Endodermal cell (in vitro differentiated cells): ENCODE measurements around the gene GRIPAP1. TPM values are rescaled to one million over a fixed set of nuclear protein-coding genes. Genes with fewer than 3 reads are reported as not detected.
A peak's percentile ranks its signal among the peaks of the same experiment; 100 is the strongest.

Source experiments
- DNase-seq: peaks from one replicate; pipeline ENCODE4 v3.0.0-alpha.2; 2017
- H3K27ac ChIP-seq: 2 replicates; pipeline ENCODE4 v1.5.1; 2013; ENCODE audit warnings: mild to moderate bottlenecking, low read depth, low read length, moderate library complexity
- H3K27me3 ChIP-seq: 2 replicates; pipeline ENCODE4 v1.6.1; 2013; ENCODE audit warnings: mild to moderate bottlenecking, low read length, moderate library complexity; ENCODE audit not compliant: insufficient read depth, control insufficient read depth, poor library complexity, severe bottlenecking
- H3K36me3 ChIP-seq: 2 replicates; pipeline ENCODE4 v1.7.0; 2013; ENCODE audit warnings: mild to moderate bottlenecking, low read length, moderate library complexity; ENCODE audit not compliant: control insufficient read depth, insufficient read depth
- H3K4me1 ChIP-seq: one replicate; pipeline ENCODE4 v1.7.0; 2013; ENCODE audit warnings: low read length; ENCODE audit not compliant: control insufficient read depth, insufficient read depth
- H3K4me3 ChIP-seq: 2 replicates; pipeline ENCODE4 v1.5.1; 2013; ENCODE audit warnings: mild to moderate bottlenecking, low read length, moderate library complexity
- H3K9ac ChIP-seq: 2 replicates; pipeline ENCODE4 v1.6.1; 2013; ENCODE audit warnings: mild to moderate bottlenecking, low read length, moderate library complexity; ENCODE audit not compliant: poor library complexity, severe bottlenecking; ENCODE audit errors: extremely low read depth
- H3K9me3 ChIP-seq: 2 replicates; pipeline ENCODE4 v1.6.1; 2013; ENCODE audit warnings: mild to moderate bottlenecking, low read length, moderate library complexity; ENCODE audit not compliant: control insufficient read depth
- H3K27ac Mint-ChIP-seq: 2 replicates; pipeline ENCODE4 v1.8.0; 2020; ENCODE audit warnings: mixed read lengths
- H3K27me3 Mint-ChIP-seq: 2 replicates; pipeline ENCODE4 v1.8.0; 2021; ENCODE audit warnings: mild to moderate bottlenecking, mixed read lengths; ENCODE audit not compliant: insufficient read depth
- H3K36me3 Mint-ChIP-seq: 2 replicates; pipeline ENCODE4 v1.8.0; 2020; ENCODE audit warnings: low read depth, mixed read lengths
- H3K4me1 Mint-ChIP-seq: 2 replicates; pipeline ENCODE4 v1.8.0; 2020; ENCODE audit warnings: mixed read lengths
- H3K4me3 Mint-ChIP-seq: 2 replicates; pipeline ENCODE4 v1.8.0; 2020; ENCODE audit warnings: mild to moderate bottlenecking, moderate library complexity, mixed read lengths
- H3K9me3 Mint-ChIP-seq: 2 replicates; pipeline ENCODE4 v1.8.0; 2020; ENCODE audit warnings: mild to moderate bottlenecking, mixed read lengths
- WGBS, 2 experiments: methylation state at CpG; one replicate each; pipeline versions ENCODE4 v1.1.5 to v1.1.7; 2013; ENCODE audit warnings: missing lambda C conversion rate in 2 of 2, mixed read lengths in 1 of 2; ENCODE audit not compliant: insufficient coverage in 1 of 2, insufficient read length in 1 of 2; 5-methylcytosine and 5-hydroxymethylcytosine counted together
- long read RNA-seq, 4 experiments: library from polyadenylated mRNA in 2 of 4; library from RNA in 1 of 4; library from capped mRNA in 1 of 4; stranded (forward) in 3 of 4; unstranded in 1 of 4; transcript quantifications; one replicate each; pipeline ENCODE4 v2.0.0, GENCODE V29; 2020 to 2021; ENCODE audit warnings: inconsistent platforms in 1 of 4
- polyA plus RNA-seq, 2 experiments: library from polyadenylated mRNA; stranded (reverse); fragments of 50-300 nt; gene quantifications; one replicate each; pipeline ENCODE4 v1.2.3, GENCODE V29; 2013
- total RNA-seq, 2 donors: library from RNA; stranded (reverse); fragmentation: NEBNext Ultra II Directional in 1 of 2; extraction: Animal tissue kit (Norgen Biotek cat#: 25700) in 1 of 2; gene quantifications; 2 replicates in 1 of 2; 3 replicates in 1 of 2; pipeline ENCODE4 v1.2.1, GENCODE V29; 2021
- TF ChIP-seq, protein P1 (sequence below): fragments of 200-600 bp; sonication (generic); conservative IDR thresholded peaks from 2 replicates; pipeline ENCODE4 v1.5.0; 2021; ENCODE audit warnings: antibody characterized with exemption, mild to moderate bottlenecking

GRIPAP1 gene, protein sequence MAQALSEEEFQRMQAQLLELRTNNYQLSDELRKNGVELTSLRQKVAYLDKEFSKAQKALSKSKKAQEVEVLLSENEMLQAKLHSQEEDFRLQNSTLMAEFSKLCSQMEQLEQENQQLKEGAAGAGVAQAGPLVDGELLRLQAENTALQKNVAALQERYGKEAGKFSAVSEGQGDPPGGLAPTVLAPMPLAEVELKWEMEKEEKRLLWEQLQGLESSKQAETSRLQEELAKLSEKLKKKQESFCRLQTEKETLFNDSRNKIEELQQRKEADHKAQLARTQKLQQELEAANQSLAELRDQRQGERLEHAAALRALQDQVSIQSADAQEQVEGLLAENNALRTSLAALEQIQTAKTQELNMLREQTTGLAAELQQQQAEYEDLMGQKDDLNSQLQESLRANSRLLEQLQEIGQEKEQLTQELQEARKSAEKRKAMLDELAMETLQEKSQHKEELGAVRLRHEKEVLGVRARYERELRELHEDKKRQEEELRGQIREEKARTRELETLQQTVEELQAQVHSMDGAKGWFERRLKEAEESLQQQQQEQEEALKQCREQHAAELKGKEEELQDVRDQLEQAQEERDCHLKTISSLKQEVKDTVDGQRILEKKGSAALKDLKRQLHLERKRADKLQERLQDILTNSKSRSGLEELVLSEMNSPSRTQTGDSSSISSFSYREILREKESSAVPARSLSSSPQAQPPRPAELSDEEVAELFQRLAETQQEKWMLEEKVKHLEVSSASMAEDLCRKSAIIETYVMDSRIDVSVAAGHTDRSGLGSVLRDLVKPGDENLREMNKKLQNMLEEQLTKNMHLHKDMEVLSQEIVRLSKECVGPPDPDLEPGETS
- total RNA-seq, result 10 to 100 TPM; 55.9 to 63.1 TPM
- polyA plus RNA-seq (2013, experiment 1 of 2), result 45.8 TPM
- 44.2 TPM for polyA plus RNA-seq (2013, experiment 2 of 2)
- long read RNA-seq, experiment 1, partial matches to known transcripts, result 4 of 8 reads
- long read RNA-seq, experiment 1, other reads (novel, unspliced or antisense), result 4 of 8 reads
- long read RNA-seq, experiment 2, transcript GRIPAP1-201 (26 exons, 3,031 nt), result major isoform, 54 of 105 reads
- long read RNA-seq, experiment 2, partial matches to known transcripts, result 16 of 105 reads
- long read RNA-seq, experiment 2, other reads (novel, unspliced or antisense), result 34 of 105 reads
- long read RNA-seq, experiment 3, transcript GRIPAP1-201 (26 exons, 3,031 nt), result major isoform, 49 of 114 reads
- long read RNA-seq, experiment 3, partial matches to known transcripts, result 22 of 114 reads
- long read RNA-seq, experiment 3, other reads (novel, unspliced or antisense), result 42 of 114 reads
- long read RNA-seq, experiment 4, partial matches to known transcripts, result 4 of 6 reads
- long read RNA-seq, experiment 4, other reads (novel, unspliced or antisense), result 2 of 6 reads

DNA sequence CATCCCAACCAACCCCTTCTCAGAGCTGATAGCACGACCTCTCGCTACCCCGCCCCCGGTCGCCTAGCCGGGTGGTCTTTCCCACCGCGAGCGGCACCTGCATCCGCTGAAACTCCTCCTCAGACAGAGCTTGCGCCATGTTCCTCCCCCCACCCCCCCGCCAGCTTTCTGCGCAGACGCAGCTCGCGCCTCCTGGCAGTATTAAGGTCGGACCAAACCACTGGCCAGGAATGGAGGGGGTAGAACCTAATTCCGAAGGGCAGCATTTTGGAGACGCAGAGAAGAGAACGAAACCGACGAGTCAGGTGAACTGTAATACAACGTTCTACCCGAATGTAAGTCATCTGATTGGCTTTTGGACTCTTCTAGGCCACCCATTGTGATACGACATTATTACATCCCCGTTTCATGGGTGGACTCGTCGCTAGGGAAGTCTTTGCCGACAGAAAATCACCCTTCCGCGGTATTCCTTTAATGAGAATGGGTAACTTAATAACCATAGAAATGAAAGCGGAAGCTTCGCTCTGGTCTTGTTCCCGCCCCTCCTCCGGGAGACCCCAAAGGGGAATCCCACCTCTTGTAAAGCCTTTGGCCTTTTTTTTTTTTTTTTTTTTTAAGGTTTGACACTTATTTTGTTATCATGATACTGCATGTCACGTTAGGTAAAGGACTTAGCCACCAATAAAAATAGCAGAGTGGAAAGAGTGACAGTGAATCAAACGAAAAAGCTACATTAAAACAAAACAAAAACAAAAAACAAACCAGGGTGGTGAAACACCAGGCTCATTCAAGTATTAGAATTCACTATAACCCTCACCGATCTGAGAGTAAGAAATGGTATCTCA, at the start of gene GRIPAP1:
TSS of gene GRIPAP1 (minus strand) at position 174 of the 845 bp plus-strand sequence. CDS start at position 139, 35 bp downstream.
- TF ChIP-seq, protein P1, sequence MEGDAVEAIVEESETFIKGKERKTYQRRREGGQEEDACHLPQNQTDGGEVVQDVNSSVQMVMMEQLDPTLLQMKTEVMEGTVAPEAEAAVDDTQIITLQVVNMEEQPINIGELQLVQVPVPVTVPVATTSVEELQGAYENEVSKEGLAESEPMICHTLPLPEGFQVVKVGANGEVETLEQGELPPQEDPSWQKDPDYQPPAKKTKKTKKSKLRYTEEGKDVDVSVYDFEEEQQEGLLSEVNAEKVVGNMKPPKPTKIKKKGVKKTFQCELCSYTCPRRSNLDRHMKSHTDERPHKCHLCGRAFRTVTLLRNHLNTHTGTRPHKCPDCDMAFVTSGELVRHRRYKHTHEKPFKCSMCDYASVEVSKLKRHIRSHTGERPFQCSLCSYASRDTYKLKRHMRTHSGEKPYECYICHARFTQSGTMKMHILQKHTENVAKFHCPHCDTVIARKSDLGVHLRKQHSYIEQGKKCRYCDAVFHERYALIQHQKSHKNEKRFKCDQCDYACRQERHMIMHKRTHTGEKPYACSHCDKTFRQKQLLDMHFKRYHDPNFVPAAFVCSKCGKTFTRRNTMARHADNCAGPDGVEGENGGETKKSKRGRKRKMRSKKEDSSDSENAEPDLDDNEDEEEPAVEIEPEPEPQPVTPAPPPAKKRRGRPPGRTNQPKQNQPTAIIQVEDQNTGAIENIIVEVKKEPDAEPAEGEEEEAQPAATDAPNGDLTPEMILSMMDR, result no peak
- Histone ChIP-seq H3K9ac (peak within 1 kb of the TSS; percentile 95), H3K4me3 (peak within 1 kb of the TSS; percentile 91), H3K36me3 (peaks cover 14% of the 10 kb centered on the region), H3K9me3 (no peaks in the 10 kb centered on the region), H3K27me3 (no peaks in the 10 kb centered on the region), H3K4me1 (no peaks in the 10 kb centered on the region), H3K27ac (peak within 1 kb of the TSS; percentile 99)
- 0 to 1% methylated on average over 9 to 36 of the region's 38 CpGs for WGBS, 2 experiments
- Mint-ChIP-seq H3K4me1 (no peaks in the 10 kb centered on the region), H3K27ac (peak within 1 kb of the TSS; percentile 97), H3K36me3 (peaks cover 17% of the 10 kb centered on the region), H3K4me3 (peak within 1 kb of the TSS; percentile 99), H3K27me3 (no peaks in the 10 kb centered on the region), H3K9me3 (peaks cover 55% of the 10 kb centered on the region)
- DNase-seq, result peak; percentile 90

DNA sequence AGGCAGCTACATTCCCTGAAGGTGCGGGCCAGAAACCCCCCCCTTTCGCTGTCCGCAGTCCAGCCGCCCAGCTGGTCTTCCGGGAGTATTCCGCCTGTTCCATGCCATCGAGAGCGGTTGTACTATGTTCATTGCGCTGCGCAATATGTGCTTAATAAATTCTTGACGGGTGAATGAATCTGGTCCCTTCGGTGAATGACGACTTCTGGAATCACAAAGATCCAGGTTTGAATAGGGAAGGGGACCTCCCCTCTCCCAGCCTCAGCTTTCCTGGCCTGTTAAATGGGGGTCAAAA, 41.9 kb upstream of the GRIPAP1 start:
- no peaks in the 10 kb centered on the region for H3K27me3 ChIP-seq
- peaks cover 6% of the 10 kb centered on the region for H3K36me3 ChIP-seq
- no peak for DNase-seq
- peak overlapping the region; percentile 90 for H3K27ac Mint-ChIP-seq
- peak overlapping the region; percentile 67 for H3K4me3 ChIP-seq
- H3K27ac ChIP-seq, result no peak overlapping the region
- TF ChIP-seq, protein P1, result no peak
- H3K4me3 Mint-ChIP-seq, result peak overlapping the region; percentile 83
- H3K4me1 Mint-ChIP-seq, result peaks cover 18% of the 10 kb centered on the region
- peaks cover 78% of the 10 kb centered on the region for H3K9me3 Mint-ChIP-seq
- peaks cover 8% of the 10 kb centered on the region for H3K36me3 Mint-ChIP-seq
- H3K9me3 ChIP-seq, result no peaks in the 10 kb centered on the region
- H3K27me3 Mint-ChIP-seq, result no peaks in the 10 kb centered on the region
- 30% methylated on average over 13 of the region's 13 CpGs; no CpG with 5 or more reads in 1 of the 2 experiments for whole genome bisulfite sequencing, 2 experiments
- no peak overlapping the region for H3K9ac ChIP-seq
- H3K4me1 ChIP-seq, result peaks cover 3% of the 10 kb centered on the region
